ENCODE results near the gene SKAP1.
"Not testable (repeated sequence)": the region's sequence is repeated elsewhere in the genome, so short reads cannot be mapped to it uniquely, and the experiment has no call there.

DNA sequence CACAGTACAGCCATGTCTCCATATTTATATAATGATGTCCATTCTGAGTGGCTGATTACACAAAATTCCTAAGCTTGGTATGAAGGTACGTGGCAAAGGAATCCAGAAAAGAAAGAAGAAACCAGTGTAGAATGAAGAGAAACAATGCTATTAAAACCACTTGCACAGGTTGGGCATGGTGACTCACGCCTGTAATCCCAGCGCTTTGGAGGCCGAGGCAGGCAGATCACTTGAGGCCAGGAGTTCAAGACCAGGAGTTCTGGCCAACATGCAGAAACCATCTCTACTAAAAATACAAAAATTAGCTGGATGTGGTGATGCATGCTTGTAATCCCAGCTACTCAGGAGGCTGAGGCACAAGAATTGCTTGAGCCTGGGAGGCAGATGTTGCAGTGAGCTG is 223.0 kb downstream of the SKAP1 start:
- not testable (repeated sequence) for TF ChIP-seq POLR2A (IDR thresholded peaks at IDR 0.05)
- TF ChIP-seq, protein P1, sequence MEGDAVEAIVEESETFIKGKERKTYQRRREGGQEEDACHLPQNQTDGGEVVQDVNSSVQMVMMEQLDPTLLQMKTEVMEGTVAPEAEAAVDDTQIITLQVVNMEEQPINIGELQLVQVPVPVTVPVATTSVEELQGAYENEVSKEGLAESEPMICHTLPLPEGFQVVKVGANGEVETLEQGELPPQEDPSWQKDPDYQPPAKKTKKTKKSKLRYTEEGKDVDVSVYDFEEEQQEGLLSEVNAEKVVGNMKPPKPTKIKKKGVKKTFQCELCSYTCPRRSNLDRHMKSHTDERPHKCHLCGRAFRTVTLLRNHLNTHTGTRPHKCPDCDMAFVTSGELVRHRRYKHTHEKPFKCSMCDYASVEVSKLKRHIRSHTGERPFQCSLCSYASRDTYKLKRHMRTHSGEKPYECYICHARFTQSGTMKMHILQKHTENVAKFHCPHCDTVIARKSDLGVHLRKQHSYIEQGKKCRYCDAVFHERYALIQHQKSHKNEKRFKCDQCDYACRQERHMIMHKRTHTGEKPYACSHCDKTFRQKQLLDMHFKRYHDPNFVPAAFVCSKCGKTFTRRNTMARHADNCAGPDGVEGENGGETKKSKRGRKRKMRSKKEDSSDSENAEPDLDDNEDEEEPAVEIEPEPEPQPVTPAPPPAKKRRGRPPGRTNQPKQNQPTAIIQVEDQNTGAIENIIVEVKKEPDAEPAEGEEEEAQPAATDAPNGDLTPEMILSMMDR (IDR thresholded peaks at IDR 0.05) = not testable (repeated sequence)
